ENCODE measurements around the gene AP1S1.

DNA sequence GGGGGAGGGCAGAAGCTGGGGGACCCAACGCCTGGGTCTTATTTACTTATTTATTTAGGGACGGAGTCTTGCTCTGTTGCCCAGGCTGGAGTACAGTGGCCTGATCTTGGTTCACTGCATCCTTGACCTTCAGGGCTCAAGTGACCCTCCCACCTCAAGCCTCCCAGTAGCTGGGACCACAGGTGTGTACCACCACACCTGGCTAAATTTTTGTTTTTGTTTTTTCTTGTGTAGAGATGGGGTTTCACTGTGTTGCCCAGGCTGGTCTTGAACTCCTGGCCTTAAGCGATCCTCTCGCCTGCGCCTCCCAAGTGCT lies 48.3 kb downstream of the AP1S1 start:
- TF ChIP-seq, protein P1, sequence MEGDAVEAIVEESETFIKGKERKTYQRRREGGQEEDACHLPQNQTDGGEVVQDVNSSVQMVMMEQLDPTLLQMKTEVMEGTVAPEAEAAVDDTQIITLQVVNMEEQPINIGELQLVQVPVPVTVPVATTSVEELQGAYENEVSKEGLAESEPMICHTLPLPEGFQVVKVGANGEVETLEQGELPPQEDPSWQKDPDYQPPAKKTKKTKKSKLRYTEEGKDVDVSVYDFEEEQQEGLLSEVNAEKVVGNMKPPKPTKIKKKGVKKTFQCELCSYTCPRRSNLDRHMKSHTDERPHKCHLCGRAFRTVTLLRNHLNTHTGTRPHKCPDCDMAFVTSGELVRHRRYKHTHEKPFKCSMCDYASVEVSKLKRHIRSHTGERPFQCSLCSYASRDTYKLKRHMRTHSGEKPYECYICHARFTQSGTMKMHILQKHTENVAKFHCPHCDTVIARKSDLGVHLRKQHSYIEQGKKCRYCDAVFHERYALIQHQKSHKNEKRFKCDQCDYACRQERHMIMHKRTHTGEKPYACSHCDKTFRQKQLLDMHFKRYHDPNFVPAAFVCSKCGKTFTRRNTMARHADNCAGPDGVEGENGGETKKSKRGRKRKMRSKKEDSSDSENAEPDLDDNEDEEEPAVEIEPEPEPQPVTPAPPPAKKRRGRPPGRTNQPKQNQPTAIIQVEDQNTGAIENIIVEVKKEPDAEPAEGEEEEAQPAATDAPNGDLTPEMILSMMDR (IDR thresholded peaks at IDR 0.05) = no peak
- TF ChIP-seq, protein P2, sequence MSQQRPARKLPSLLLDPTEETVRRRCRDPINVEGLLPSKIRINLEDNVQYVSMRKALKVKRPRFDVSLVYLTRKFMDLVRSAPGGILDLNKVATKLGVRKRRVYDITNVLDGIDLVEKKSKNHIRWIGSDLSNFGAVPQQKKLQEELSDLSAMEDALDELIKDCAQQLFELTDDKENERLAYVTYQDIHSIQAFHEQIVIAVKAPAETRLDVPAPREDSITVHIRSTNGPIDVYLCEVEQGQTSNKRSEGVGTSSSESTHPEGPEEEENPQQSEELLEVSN (IDR thresholded peaks at IDR 0.05; ENCODE audit: borderline replicate concordance, low read depth) = no peak
- no peak for TF ChIP-seq NR3C1 (IDR thresholded peaks at IDR 0.05)
- TF ChIP-seq, protein P3, sequence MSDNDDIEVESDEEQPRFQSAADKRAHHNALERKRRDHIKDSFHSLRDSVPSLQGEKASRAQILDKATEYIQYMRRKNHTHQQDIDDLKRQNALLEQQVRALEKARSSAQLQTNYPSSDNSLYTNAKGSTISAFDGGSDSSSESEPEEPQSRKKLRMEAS (IDR thresholded peaks at IDR 0.05) = no peak
- no peak for TF ChIP-seq CHD4 (IDR thresholded peaks at IDR 0.05; ENCODE audit: borderline replicate concordance)
- TF ChIP-seq POLR2A (IDR thresholded peaks at IDR 0.05; ENCODE audit: low read length) = no peak
- TF ChIP-seq CEBPB (IDR thresholded peaks at IDR 0.05) = no peak
- no peak for TF ChIP-seq EP300 (IDR thresholded peaks at IDR 0.05)
- no peak for TF ChIP-seq KDM1A (IDR thresholded peaks at IDR 0.05; ENCODE audit: low read depth)
- TF ChIP-seq HOXB5 (CRISPR knock-in tag; IDR thresholded peaks at IDR 0.05) = no peak
- TF ChIP-seq SMC3 (IDR thresholded peaks at IDR 0.05) = no peak

All from A549 (cell line).